ENCODE results near the gene SEMG1. TPM values are rescaled to one million over a fixed set of nuclear protein-coding genes. Genes with fewer than 3 reads are reported as not detected.

Gene SEMG1
- total RNA-seq, 1 donor from 2014 or later: not detected

- Histone ChIP-seq H3K4me1 (no peaks in the 10 kb centered on the region), H3K9me3 (no peaks in the 10 kb centered on the region), H3K4me3 (no peak overlapping the region), H3K27me3 (no peaks in the 10 kb centered on the region), H3K36me3 (no peaks in the 10 kb centered on the region), H3K27ac (no peak overlapping the region)
- ATAC-seq: peak; percentile 24
- intact Hi-C loops (cut with DNase I): no loop called here
- no peak for DNase-seq
- no peak for TF ChIP-seq CTCF (IDR thresholded peaks at IDR 0.05)
Observed at GRCh38 chr20:45187693-45188092, 19.1 kb upstream of the SEMG1 start.

DNA sequence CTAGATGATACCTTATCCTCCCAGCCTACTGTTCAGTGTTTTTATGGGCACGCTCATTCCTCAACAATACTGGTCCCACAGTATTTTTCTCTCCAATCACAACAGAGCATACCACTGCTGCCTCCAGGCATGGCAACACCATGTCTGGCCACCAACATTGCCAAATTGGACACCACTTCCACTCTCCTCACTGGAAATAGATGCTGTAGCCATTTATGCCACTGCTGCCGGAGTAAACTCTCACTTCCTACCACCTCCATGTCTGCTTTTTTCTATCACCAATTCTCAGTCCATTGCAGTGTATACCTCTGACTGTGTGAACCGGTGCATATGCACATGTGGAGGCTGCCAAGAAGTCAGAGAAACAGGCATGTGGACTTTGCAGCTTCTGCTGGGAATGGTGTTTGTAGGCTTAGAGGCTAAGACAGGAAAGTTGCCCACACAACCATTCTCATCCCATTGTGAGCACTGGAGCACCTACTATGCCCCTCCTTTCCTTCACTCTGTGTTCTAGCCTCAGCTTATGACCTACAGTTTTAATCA is 17.7 kb upstream of the SEMG1 start:
- intact Hi-C loops (cut with DNase I): no loop called here
- Histone ChIP-seq H3K36me3 (no peaks in the 10 kb centered on the region), H3K9me3 (no peaks in the 10 kb centered on the region), H3K27ac (no peak overlapping the region), H3K4me3 (no peak overlapping the region), H3K27me3 (no peaks in the 10 kb centered on the region), H3K4me1 (no peaks in the 10 kb centered on the region)
- ATAC-seq (no peak), DNase-seq (no peak)
- no peak for TF ChIP-seq CTCF (IDR thresholded peaks at IDR 0.05)

GRCh38 chr20:45189861-45190260 is 17.0 kb upstream of the SEMG1 start:
- no peaks in the 10 kb centered on the region for H3K4me1 ChIP-seq
- no peaks in the 10 kb centered on the region for H3K9me3 ChIP-seq
- ATAC-seq (no peak), DNase-seq (no peak)
- no peaks in the 10 kb centered on the region for H3K36me3 ChIP-seq
- no peak for TF ChIP-seq CTCF (IDR thresholded peaks at IDR 0.05)
- no peak overlapping the region for H3K4me3 ChIP-seq
- no peaks in the 10 kb centered on the region for H3K27me3 ChIP-seq
- intact Hi-C loops (cut with DNase I): no loop called here
- H3K27ac ChIP-seq: no peak overlapping the region

GRCh38 chr20:45191926-45192325 is 14.9 kb upstream of the SEMG1 start:
- H3K36me3 ChIP-seq: no peaks in the 10 kb centered on the region
- H3K27ac ChIP-seq: no peak overlapping the region
- no peaks in the 10 kb centered on the region for H3K4me1 ChIP-seq
- no peaks in the 10 kb centered on the region for H3K27me3 ChIP-seq
- intact Hi-C loops (cut with DNase I): no loop called here
- no peaks in the 10 kb centered on the region for H3K9me3 ChIP-seq
- no peak for DNase-seq
- no peak for ATAC-seq
- H3K4me3 ChIP-seq: no peak overlapping the region
- TF ChIP-seq CTCF (IDR thresholded peaks at IDR 0.05): no peak

DNA sequence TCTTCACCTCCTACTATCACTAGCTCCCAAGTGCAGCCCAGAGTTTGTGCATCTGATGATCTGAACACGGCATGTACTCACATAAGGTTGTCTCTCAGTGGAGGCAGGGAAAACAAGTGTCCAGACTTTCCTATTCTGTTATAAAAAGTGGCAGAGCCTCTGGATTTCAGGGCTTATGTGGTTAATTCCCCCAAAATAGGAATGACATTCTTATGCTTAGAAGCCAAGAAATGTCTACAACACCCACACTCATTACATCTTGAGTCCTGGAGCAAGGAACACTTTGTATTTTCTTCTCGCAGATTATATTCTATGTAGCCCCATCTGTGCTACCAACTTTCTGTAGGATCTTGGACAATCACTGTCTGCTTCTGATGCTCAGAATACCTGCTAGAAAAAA is 13.5 kb upstream of the SEMG1 start:
- H3K27ac ChIP-seq: no peak overlapping the region
- no peak overlapping the region for H3K4me3 ChIP-seq
- DNase-seq: no peak
- H3K4me1 ChIP-seq: no peaks in the 10 kb centered on the region
- no peak for ATAC-seq
- no peak for TF ChIP-seq CTCF (IDR thresholded peaks at IDR 0.05)
- no peaks in the 10 kb centered on the region for H3K27me3 ChIP-seq
- no peaks in the 10 kb centered on the region for H3K36me3 ChIP-seq
- intact Hi-C loops (cut with DNase I): no loop called here
- H3K9me3 ChIP-seq: no peaks in the 10 kb centered on the region

GRCh38 chr20:45209924-45210323 is 3.1 kb downstream of the SEMG1 start:
- no peak overlapping the region for H3K4me3 ChIP-seq
- no peak overlapping the region for H3K27ac ChIP-seq
- intact Hi-C loops (cut with DNase I): no loop called here
- H3K4me1 ChIP-seq: no peaks in the 10 kb centered on the region
- no peak for ATAC-seq
- no peaks in the 10 kb centered on the region for H3K36me3 ChIP-seq
- H3K27me3 ChIP-seq: peaks cover 12% of the 10 kb centered on the region
- no peak for DNase-seq
- H3K9me3 ChIP-seq: no peaks in the 10 kb centered on the region
- TF ChIP-seq CTCF (IDR thresholded peaks at IDR 0.05): no peak
